ENCODE data around the gene CDCA5.

CDCA5 gene

GRCh38 chr11:65109231-65110198 lies 25.7 kb upstream of the CDCA5 start:
- intact Hi-C loops (cut with DNase I), result loop anchor here (5.0 to 10.0 kb wide), 2 partner anchors 82 to 185 kb away; partner anchors contain the start of genes PPP2R5B and SNX15
- DNase-seq, result peak in 2 of 10 donors; percentile 70 to 82

GRCh38 chr11:65108469-65109123 lies 24.8 kb upstream of the CDCA5 start:
- DNase-seq, result peak in 1 of 10 donors; percentile 65
- intact Hi-C loops (cut with DNase I), result no loop called here

- intact Hi-C loops (cut with DNase I), result no loop called here
- DNase-seq, result peak in 2 of 10 donors; percentile 70 to 84
Observed at GRCh38 chr11:65107751-65108468, 24.1 kb upstream of the CDCA5 start.

GRCh38 chr11:65107078-65107477 lies 23.2 kb upstream of the CDCA5 start:
- intact Hi-C loops (cut with DNase I), result no loop called here
- DNase-seq, result peak in 2 of 10 donors; percentile 57 to 60

GRCh38 chr11:65104628-65105027 lies 20.8 kb upstream of the CDCA5 start:
- intact Hi-C loops (cut with DNase I), result no loop called here
- peak in 2 of 10 donors; percentile 50 to 75 for DNase-seq

GRCh38 chr11:65103476-65103875 lies 19.6 kb upstream of the CDCA5 start:
- DNase-seq, result peak in 1 of 10 donors; percentile 0
- intact Hi-C loops (cut with DNase I), result no loop called here

- intact Hi-C loops (cut with DNase I), result no loop called here
- peak in 3 of 10 donors; percentile 24 to 58 (median 28) for DNase-seq
Observed at GRCh38 chr11:65102142-65103095, 18.6 kb upstream of the CDCA5 start.

GRCh38 chr11:65100674-65101350 lies 17.0 kb upstream of the CDCA5 start:
- intact Hi-C loops (cut with DNase I), result no loop called here
- peak in 1 of 10 donors; percentile 37 for DNase-seq

GRCh38 chr11:65096926-65097325 lies 13.1 kb upstream of the CDCA5 start:
- intact Hi-C loops (cut with DNase I), result loop anchor here (5.0 kb wide), 1 partner anchor 70 kb away; the partner anchor contains the start of gene SNX15

GRCh38 chr11:65095974-65096806 lies 12.3 kb upstream of the CDCA5 start, which contains the start of gene VPS51:
Gene VPS51, plus strand, starts transcription at chr11:65096214. Its CDS starts 37 bp downstream, at chr11:65096251.
- DNase-seq, result peak; percentile 79 to 98 (median 84)
- intact Hi-C loops (cut with DNase I), result loop anchor here (5.0 kb wide), 1 partner anchor 69 kb away; the partner anchor contains the start of gene SNX15

More at GRCh38 chr11:65096926-65097325, 13.1 kb upstream of the CDCA5 start:
- DNase-seq, result peak in 1 of 10 donors; percentile 44

GRCh38 chr11:65095427-65095826 lies 11.6 kb upstream of the CDCA5 start:
- DNase-seq, result peak in 2 of 10 donors; percentile 36 to 57

GRCh38 chr11:65090628-65091027 lies 6.8 kb upstream of the CDCA5 start:
- intact Hi-C loops (cut with DNase I), result no loop called here
- peak in 5 of 10 donors; percentile 10 to 89 (median 49) for DNase-seq

More at GRCh38 chr11:65095427-65095826, 11.6 kb upstream of the CDCA5 start:
- intact Hi-C loops (cut with DNase I), result loop anchor here (5.0 kb wide), 1 partner anchor 68 kb away; the partner anchor contains the start of gene SNX15

GRCh38 chr11:65089621-65090020 lies 5.8 kb upstream of the CDCA5 start:
- peak in 1 of 10 donors; percentile 45 for DNase-seq
- intact Hi-C loops (cut with DNase I), result loop anchor here (10.0 kb wide), 1 partner anchor 165 kb away; the partner anchor contains the start of gene PPP2R5B

GRCh38 chr11:65087827-65088226 lies 4.0 kb upstream of the CDCA5 start:
- DNase-seq, result peak in 2 of 10 donors; percentile 50 to 81
- intact Hi-C loops (cut with DNase I), result loop anchor here (10.0 kb wide), 1 partner anchor 163 kb away; the partner anchor contains the start of gene PPP2R5B

GRCh38 chr11:65087216-65087615 lies 3.4 kb upstream of the CDCA5 start:
- peak in 2 of 10 donors; percentile 59 to 74 for DNase-seq
- intact Hi-C loops (cut with DNase I), result loop anchor here (10.0 kb wide), 1 partner anchor 162 kb away; the partner anchor contains the start of gene PPP2R5B

- intact Hi-C loops (cut with DNase I), result loop anchor here (10.0 kb wide), 1 partner anchor 162 kb away; the partner anchor contains the start of gene PPP2R5B
- DNase-seq, result peak in 1 of 10 donors; percentile 48
Observed at GRCh38 chr11:65086809-65087208, 3.0 kb upstream of the CDCA5 start.

GRCh38 chr11:65085446-65085845 lies 1.6 kb upstream of the CDCA5 start:
- intact Hi-C loops (cut with DNase I), result loop anchor here (10.0 kb wide), 1 partner anchor 161 kb away; the partner anchor contains the start of gene PPP2R5B
- peak in 1 of 10 donors; percentile 13 for DNase-seq
